GM19035 (cell line): Measurements from ENCODE around the gene CCDC33.
"Not testable (repeated sequence)": the region's sequence is repeated elsewhere in the genome, so short reads cannot be mapped to it uniquely, and the experiment has no call there.

ENCODE experiments used
- ATAC-seq: cut with Tn5 transposase; IDR thresholded peaks from one replicate; pipeline ENCODE4 v1.9.1; 2021; ENCODE audit not compliant: unreplicated experiment

CCDC33 gene

GRCh38 chr15:74352393-74352910 is 116.3 kb downstream of the CCDC33 start:
- no peak for ATAC-seq

GRCh38 chr15:74353992-74354391 is 117.9 kb downstream of the CCDC33 start:
- ATAC-seq, result not testable (repeated sequence)

- ATAC-seq, result not testable (repeated sequence)
Measured at GRCh38 chr15:74356050-74356449, 119.9 kb downstream of the CCDC33 start.

GRCh38 chr15:74357514-74357913 is 121.4 kb downstream of the CCDC33 start:
- ATAC-seq, result not testable (repeated sequence)

GRCh38 chr15:74359376-74359775 is 123.2 kb downstream of the CCDC33 start:
- ATAC-seq, result not testable (repeated sequence)

- ATAC-seq, result not testable (repeated sequence)
Measured at GRCh38 chr15:74360855-74361254, 124.7 kb downstream of the CCDC33 start.

- ATAC-seq, result no peak
Measured at GRCh38 chr15:74362482-74362881, 126.4 kb downstream of the CCDC33 start.

- ATAC-seq, result no peak
Measured at GRCh38 chr15:74364936-74365597, 128.9 kb downstream of the CCDC33 start.

- no peak for ATAC-seq
Measured at GRCh38 chr15:74365598-74366445, 129.7 kb downstream of the CCDC33 start.

- no peak for ATAC-seq
Measured at GRCh38 chr15:74367296-74367854, 131.2 kb downstream of the CCDC33 start, which contains the start of gene CYP11A1. Gene CYP11A1 (minus strand): TSS chr15:74367646. CDS start chr15:74367585, 61 bp downstream.

- ATAC-seq, result no peak
Measured at GRCh38 chr15:74368121-74368520, 132.0 kb downstream of the CCDC33 start.

- no peak for ATAC-seq
Measured at GRCh38 chr15:74369084-74369745, 133.1 kb downstream of the CCDC33 start.

GRCh38 chr15:74369756-74370155 is 133.6 kb downstream of the CCDC33 start:
- no peak for ATAC-seq

- ATAC-seq, result no peak
Measured at GRCh38 chr15:74370471-74370870, 134.3 kb downstream of the CCDC33 start.

- ATAC-seq, result no peak
Measured at GRCh38 chr15:74373056-74373650, 137.0 kb downstream of the CCDC33 start.

GRCh38 chr15:74373731-74374647 is 137.9 kb downstream of the CCDC33 start:
- peak; percentile 74 for ATAC-seq

- ATAC-seq, result no peak
Measured at GRCh38 chr15:74374648-74375302, 138.6 kb downstream of the CCDC33 start.

GRCh38 chr15:74375303-74375693 is 139.2 kb downstream of the CCDC33 start:
- no peak for ATAC-seq

- ATAC-seq, result no peak
Measured at GRCh38 chr15:74376226-74376625, 140.1 kb downstream of the CCDC33 start.
